H1 (cell line): ENCODE data around the gene NEGR1.

Experiments
- CREB1 ChIP-seq: IDR thresholded peaks from 2 replicates; pipeline ENCODE4 v1.6.1; 2012; ENCODE audit warnings: inconsistent platforms
- EP300 ChIP-seq, 2 experiments: IDR thresholded peaks; 1 replicate in 1 of 2; 2 replicates in 1 of 2; pipeline ENCODE4 v1.6.1; 2011 to 2012; ENCODE audit warnings: low read depth in 2 of 2, low read length in 2 of 2, mild to moderate bottlenecking in 2 of 2, borderline replicate concordance in 1 of 2, inconsistent platforms in 1 of 2, moderate library complexity in 1 of 2
- EZH2 ChIP-seq: fragments of 200-600 bp; sonication (generic); IDR thresholded peaks from 2 replicates; pipeline ENCODE4 v1.7.1; 2012; ENCODE audit warnings: low read depth, mild to moderate bottlenecking, moderate library complexity, low read length, inconsistent platforms; ENCODE audit not compliant: severe bottlenecking
- NRF1 ChIP-seq: IDR thresholded peaks from 2 replicates; pipeline ENCODE4 v1.6.1; 2011; ENCODE audit warnings: mild to moderate bottlenecking, low read depth, low read length, improper control_type of control experiment
- SRF ChIP-seq: IDR thresholded peaks from 2 replicates; pipeline ENCODE4 v1.6.1; 2011; ENCODE audit warnings: mild to moderate bottlenecking, low read depth, low read length, moderate library complexity
- TAF1 ChIP-seq: IDR thresholded peaks from 2 replicates; pipeline ENCODE4 v1.6.1; 2011; ENCODE audit warnings: mild to moderate bottlenecking, low read depth, low read length

DNA sequence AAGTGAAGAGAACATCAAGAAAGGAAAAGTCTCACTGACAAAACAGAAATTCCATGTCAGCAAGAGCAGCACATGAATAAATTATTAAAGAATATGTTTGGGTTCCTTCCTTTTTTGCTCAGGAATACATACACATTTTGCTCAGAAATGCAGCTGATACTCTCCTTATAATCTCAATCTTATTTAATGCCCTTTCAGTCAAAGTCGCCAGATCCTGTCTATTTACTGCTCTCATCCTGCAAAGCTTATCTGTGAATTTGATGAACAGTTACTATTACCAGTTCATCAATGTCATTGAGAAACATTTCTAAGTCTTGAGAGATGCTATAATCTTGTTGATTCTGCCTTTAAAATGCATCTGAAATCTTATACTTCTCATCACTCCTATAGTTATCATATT is 658.5 kb downstream of the NEGR1 start:
- TF ChIP-seq EZH2 (no peak), TAF1 (no peak), EP300 (IDR thresholded peaks at IDR 0.05; ENCODE audit: borderline replicate concordance in 1 of 2, low read depth in 2 of 2, low read length in 2 of 2) (no peak), NRF1 (no peak), CREB1 (no peak), SRF (no peak)
